HepG2 (cell line): Measurements from ENCODE around the gene RBM6. TPM values are rescaled to one million over a fixed set of nuclear protein-coding genes. Genes with fewer than 3 reads are reported as not detected.
A peak's percentile ranks its signal among the peaks of the same experiment; 100 is the strongest.

Experiments
- AGO1 ChIP-seq: fragments of 200-400 bp; formaldehyde crosslinking; IDR thresholded peaks from 2 replicates; pipeline ENCODE4 v1.6.1; 2017; ENCODE audit warnings: mild to moderate bottlenecking, low read depth, low read length, moderate library complexity; ENCODE audit not compliant: poor library complexity, severe bottlenecking
- HCFC1 ChIP-seq: fragments of 150-350 bp; IDR thresholded peaks from 2 replicates; pipeline ENCODE4 v1.6.1; 2014; ENCODE audit warnings: low read depth, low read length
- HMG20A ChIP-seq: IDR thresholded peaks from 2 replicates; pipeline ENCODE4 v1.6.1; 2016; ENCODE audit warnings: borderline replicate concordance
- MEIS2 ChIP-seq: sonication (generic); formaldehyde crosslinking; IDR thresholded peaks from 2 replicates; pipeline ENCODE4 v1.9.0; 2021; ENCODE audit warnings: mild to moderate bottlenecking, missing genetic modification reagents
- MIXL1 ChIP-seq: IDR thresholded peaks from 2 replicates; pipeline ENCODE4 v1.6.1; 2016
- NFIC ChIP-seq: IDR thresholded peaks from 2 replicates; pipeline ENCODE4 v1.6.1; 2012; ENCODE audit warnings: mild to moderate bottlenecking, low read length, inconsistent platforms
- PAWR ChIP-seq: sonication (generic); formaldehyde crosslinking; IDR thresholded peaks from 2 replicates; pipeline ENCODE4 v1.4.0; 2020; ENCODE audit warnings: missing genetic modification reagents, mild to moderate bottlenecking, borderline replicate concordance
- RFXAP ChIP-seq: sonication (generic); formaldehyde crosslinking; IDR thresholded peaks from 2 replicates; pipeline ENCODE4 v1.4.0; 2020; ENCODE audit warnings: missing genetic modification reagents, borderline replicate concordance
- SP140L ChIP-seq: sonication (generic); formaldehyde crosslinking; IDR thresholded peaks from 2 replicates; pipeline ENCODE4 v1.4.0; 2020; ENCODE audit warnings: missing genetic modification reagents, borderline replicate concordance
- TEF ChIP-seq: sonication (generic); formaldehyde crosslinking; IDR thresholded peaks from 2 replicates; pipeline ENCODE4 v1.5.0; 2020; ENCODE audit warnings: missing genetic modification reagents
- THAP9 ChIP-seq: sonication (generic); formaldehyde crosslinking; IDR thresholded peaks from 2 replicates; pipeline ENCODE4; 2020; ENCODE audit warnings: missing genetic modification reagents, mild to moderate bottlenecking, borderline replicate concordance
- ZKSCAN8 ChIP-seq: IDR thresholded peaks from 2 replicates; pipeline ENCODE4 v1.6.1; 2016; ENCODE audit warnings: borderline replicate concordance, missing genetic modification reagents, missing compliant biosample characterization
- ZNF646 ChIP-seq: sonication (generic); formaldehyde crosslinking; IDR thresholded peaks from 2 replicates; pipeline ENCODE4 v1.9.0; 2021; ENCODE audit warnings: mild to moderate bottlenecking, missing genetic modification reagents
- ZNF776 ChIP-seq: sonication (generic); formaldehyde crosslinking; IDR thresholded peaks from 2 replicates; pipeline ENCODE4 v1.4.0; 2020; ENCODE audit warnings: mild to moderate bottlenecking, missing genetic modification reagents
- polyA plus RNA-seq, 8 experiments: library from polyadenylated mRNA; depleted of rRNA in 3 of 8; stranded (reverse) in 7 of 8; unstranded in 1 of 8; fragments of >200 nt; fragmentation: Illumina TruSeq in 4 of 8; extraction: Trizol in 4 of 8; gene quantifications; 2 replicates each; pipeline versions ENCODE4 v1.2.1 to v1.2.3, GENCODE V29; 2011 to 2016; ENCODE audit warnings: low read depth in 4 of 8, missing spikeins in 1 of 8, mixed read lengths in 1 of 8; ENCODE audit not compliant: insufficient read depth in 1 of 8
- total RNA-seq, 5 experiments: library from RNA; depleted of rRNA; stranded (reverse); fragments of >200 nt; fragmentation: Illumina TruSeq; extraction: Trizol; gene quantifications; 2 replicates each; pipeline ENCODE4 v1.2.3, GENCODE V29; 2016; ENCODE audit warnings: low read depth in 1 of 5

Gene RBM6
- total and polyA plus RNA-seq, 2 of the 13 experiments (the other 11 are each of a cell fraction or from before 2014, with no cell fraction given) = 72.7 to 86.1 TPM

- TF ChIP-seq AGO1 = no peak
- peak; percentile 62; the same call in 1 of the 2 replicates for TF ChIP-seq THAP9
- peak; percentile 44; the same call in 1 of the 2 replicates for TF ChIP-seq ZKSCAN8 (CRISPR knock-in tag)
- 0 out of 2 replicates have a peak, but pooled peaks have one; percentile 40 for TF ChIP-seq MIXL1 (CRISPR knock-in tag)
- no peak; the same call in 1 of the 2 replicates for TF ChIP-seq HMG20A (CRISPR knock-in tag)
- no peak for TF ChIP-seq ZNF646 (CRISPR knock-in tag)
- TF ChIP-seq SP140L (CRISPR knock-in tag) = no peak
- no peak for TF ChIP-seq TEF (CRISPR knock-in tag)
- TF ChIP-seq ZNF776 = no peak
- TF ChIP-seq PAWR (CRISPR knock-in tag) = no peak
- peak; percentile 84 for TF ChIP-seq HCFC1
- no peak for TF ChIP-seq NFIC
- 0 out of 2 replicates have a peak, but pooled peaks have one; percentile 18 for TF ChIP-seq MEIS2
- TF ChIP-seq RFXAP (CRISPR knock-in tag) = peak; percentile 83
Observed at GRCh38 chr3:49929291-49930167, 10.4 kb upstream of the RBM6 start, which contains the start of gene MON1A (continued).
